UCSD-AML1 (cell line): ENCODE measurements around the gene VWA1.
A peak's percentile ranks its signal among the peaks of the same experiment; 100 is the strongest.
"Not testable (repeated sequence)": the region's sequence is repeated elsewhere in the genome, so short reads cannot be mapped to it uniquely, and the experiment has no call there.

Experiments used
- DNase-seq: peaks from one replicate; lab custom pipeline; 2025; ENCODE audit not compliant: unreplicated experiment; lab: John Stamatoyannopoulos, UW

VWA1 gene

DNA sequence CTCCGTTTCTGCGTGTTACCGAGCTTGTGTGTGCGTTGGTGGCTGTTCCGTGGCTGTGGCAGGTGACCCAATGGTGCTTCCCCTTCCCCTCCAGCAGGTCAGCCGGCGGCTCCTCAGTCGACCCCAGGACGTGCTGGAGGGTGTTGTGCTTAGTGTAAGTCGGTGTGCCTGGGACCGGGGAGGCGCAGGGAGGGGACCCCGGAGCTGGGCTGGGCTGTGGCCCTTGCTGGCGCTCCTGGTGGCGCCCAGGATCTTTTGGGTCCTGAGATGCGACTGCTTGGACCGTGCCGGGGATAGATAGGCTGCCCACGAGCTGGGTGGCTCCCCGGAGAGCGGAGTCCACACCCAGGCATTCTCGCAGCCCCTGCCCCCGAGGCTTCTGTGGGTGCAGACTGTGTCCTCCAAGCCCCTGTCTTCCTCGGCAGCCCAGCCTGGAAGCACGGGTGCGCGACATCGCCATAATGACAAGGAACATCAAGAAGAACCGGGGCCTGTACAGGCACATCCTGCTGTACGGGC, 19.9 kb downstream of the VWA1 start:
- no peak for DNase-seq

DNA sequence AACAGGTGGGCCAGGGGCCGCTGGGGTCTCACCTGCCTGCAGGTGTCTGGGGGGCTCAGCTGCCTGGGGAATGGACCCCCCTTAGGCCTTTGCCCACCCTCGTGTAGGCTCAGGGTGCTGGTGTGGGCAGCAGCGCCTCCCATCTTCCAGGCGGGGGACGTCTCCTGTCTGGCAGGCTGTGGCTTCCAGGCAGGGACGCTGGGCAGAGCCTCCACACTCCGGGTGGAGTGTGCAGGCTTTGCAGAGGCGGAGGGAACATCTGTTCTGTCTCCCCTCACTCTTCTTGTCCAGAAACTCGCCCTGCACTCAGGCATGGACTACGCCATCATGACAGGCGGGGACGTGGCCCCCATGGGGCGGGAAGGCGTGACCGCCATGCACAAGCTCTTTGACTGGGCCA, 20.4 kb downstream of the VWA1 start:
- not testable (repeated sequence) for DNase-seq

DNA sequence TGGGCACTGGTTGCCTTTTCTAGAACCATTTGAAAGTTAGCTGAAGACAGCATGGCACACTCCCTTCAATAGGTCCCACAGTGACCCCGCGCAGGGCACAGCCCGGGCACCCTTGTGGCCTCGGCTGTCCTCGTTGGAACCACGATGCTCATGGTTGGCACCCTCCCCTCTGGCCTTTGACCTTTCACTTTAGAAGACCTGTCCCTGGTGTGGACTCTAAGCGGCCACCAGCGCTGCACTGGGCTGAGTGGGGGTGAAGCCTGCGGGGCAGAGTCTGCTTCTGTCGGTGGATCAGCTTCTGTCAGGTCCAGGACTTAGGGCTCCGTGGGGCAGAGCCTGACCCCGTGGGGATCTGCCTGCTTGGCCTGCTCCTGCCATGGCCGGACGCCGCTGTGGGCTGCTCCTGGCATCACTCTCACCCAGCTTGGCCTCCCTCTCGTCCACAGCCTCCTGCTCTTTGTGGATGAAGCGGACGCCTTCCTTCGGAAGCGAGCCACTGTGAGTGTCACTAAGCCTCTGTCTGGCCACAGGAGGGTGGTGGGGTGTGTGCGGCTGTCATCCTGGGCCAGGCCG, 21.3 kb downstream of the VWA1 start:
- DNase-seq: not testable (repeated sequence)

DNA sequence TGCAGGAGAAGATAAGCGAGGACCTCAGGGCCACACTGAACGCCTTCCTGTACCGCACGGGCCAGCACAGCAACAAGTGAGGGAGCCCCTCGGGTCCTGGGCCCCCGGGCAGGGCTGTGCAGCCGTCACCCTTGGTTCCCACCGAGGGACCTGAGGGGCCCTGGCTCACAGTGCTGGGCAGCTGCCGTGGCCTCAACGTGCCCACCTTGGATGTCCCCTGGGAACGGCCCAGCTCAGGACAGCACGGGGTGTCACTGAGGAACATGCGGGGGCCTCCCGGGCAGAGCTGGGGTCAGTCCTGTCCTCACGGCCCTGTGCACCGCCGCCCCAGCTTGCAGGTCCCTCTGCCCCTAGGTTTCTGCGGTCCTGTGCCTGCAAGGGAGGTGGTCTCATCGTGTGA, 23.7 kb downstream of the VWA1 start:
- not testable (repeated sequence) for DNase-seq

DNA sequence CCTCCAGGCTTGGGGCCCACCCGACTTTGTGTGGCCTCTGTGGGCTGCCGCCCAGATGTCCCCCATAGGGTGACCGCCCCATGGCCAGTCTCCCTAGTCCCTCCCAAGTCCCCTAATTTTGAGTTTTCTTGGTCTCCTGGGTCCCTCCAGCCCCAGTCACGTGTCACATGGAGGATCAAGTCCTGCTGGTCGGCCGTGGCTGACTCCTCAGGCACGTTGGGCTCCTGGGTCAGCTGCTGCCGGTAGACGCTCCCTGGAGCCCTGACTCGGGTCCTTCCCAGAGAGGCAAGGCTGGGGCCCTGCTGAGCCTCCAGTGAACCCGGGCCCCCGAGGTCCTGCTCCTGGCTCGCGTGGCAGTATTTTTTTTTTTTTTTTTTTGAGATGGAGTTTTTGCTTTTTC, 24.2 kb downstream of the VWA1 start:
- DNase-seq: not testable (repeated sequence)

DNA sequence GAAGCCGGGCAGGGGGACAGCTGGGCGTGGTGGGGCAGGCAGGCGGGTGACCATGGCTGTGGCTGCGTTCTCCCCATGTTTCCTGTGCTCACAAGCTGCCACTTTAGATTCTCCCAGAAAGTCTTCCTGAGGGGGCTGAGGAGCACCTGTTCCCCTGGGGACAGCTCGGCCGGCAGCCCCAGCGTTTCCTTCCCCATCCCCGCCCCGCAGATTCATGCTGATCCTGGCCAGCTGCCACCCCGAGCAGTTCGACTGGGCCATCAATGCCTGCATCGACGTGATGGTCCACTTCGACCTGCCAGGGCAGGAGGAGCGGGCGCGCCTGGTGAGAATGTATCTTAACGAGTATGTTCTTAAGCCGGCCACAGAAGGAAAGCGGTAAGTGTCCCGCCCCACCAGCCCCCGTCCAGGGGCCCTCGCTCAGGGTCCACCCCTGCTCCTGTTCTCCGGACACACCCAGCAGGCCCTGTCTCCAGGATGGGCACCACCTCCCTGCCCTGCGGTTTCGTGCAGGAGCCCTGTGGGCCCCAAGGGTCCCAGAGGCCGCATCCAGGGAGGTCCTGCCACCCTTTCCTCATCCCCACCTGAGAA, 25.1 kb downstream of the VWA1 start:
- DNase-seq: no peak

DNA sequence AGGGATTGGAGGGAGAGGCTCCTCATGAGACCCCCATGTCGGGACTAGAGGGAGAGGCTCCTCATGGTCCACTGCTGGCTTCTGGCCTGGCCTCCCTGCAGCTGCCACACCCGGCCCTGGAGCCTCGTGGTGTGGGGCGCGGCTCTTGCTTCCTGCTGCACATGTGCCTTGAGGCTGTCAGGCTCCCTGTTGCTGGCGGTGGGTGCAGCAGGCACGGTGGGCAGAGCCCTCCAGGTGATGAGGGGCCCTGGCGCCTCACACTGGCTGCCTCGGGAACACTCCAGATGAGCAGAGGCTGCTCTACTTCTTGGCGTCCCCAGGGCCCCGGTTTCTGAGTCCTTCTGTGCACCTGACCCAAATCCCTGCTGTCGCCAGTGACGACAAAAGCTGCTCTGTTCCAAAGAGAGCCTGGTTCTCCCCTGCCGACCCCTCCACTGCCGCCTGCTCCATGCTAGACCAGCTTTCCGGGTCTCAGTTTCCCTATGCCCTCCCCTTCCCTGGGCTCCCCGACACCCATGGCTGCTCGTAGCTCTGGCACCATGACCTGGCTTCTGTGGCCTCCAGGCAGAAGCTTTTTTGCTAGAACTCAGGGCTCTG, 26.3 kb downstream of the VWA1 start:
- DNase-seq: no peak

DNA sequence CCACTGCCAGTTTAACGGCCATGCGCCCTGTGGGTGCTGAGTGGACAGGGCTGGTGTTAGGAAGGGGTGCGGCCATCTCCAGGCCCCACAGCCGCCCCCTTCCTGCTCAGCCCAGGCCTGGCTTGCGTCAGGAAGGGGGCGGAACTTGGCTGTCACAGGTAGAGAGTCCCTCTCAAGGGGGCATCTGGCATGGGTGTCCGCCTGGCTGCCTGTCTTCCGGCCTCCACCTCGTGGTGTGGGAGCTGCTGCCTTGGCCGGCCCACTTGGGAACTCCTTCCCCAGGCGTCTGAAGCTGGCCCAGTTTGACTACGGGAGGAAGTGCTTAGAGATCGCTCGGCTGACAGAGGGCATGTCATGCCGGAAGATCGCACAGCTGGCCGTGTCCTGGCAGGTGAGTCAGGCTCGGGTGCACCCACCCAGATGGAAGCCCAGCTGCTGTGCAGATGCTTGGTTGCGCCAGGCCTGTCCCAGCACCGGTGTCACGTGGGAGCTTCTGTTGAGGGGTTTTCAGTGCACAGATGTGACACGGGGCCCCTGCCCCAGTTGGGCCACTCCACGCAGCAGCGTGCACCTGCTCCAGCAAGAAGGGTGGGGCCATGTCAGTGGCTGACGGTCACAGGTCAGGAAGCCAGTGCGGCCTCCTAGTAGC, 27.0 kb downstream of the VWA1 start:
- DNase-seq: no peak

DNA sequence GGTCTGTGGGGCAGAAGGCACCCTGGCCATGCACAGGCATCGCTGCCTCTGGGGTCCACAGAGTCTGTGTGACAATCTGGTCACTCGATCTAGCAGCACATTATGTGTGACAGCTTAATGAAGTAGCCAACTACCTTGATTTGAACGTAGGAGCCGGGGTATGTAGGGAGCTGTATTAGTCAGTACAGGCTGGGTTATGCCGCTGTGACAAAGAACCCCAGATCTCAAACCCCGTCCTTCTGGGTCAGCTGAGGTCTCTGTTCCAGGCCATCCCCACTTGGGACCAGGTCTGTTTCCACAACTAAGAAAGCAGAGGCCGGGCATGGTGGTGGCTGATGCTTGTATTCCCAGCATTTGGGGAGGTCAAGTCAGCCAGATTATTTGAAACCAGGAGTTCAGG, 27.8 kb downstream of the VWA1 start:
- no peak for DNase-seq

DNA sequence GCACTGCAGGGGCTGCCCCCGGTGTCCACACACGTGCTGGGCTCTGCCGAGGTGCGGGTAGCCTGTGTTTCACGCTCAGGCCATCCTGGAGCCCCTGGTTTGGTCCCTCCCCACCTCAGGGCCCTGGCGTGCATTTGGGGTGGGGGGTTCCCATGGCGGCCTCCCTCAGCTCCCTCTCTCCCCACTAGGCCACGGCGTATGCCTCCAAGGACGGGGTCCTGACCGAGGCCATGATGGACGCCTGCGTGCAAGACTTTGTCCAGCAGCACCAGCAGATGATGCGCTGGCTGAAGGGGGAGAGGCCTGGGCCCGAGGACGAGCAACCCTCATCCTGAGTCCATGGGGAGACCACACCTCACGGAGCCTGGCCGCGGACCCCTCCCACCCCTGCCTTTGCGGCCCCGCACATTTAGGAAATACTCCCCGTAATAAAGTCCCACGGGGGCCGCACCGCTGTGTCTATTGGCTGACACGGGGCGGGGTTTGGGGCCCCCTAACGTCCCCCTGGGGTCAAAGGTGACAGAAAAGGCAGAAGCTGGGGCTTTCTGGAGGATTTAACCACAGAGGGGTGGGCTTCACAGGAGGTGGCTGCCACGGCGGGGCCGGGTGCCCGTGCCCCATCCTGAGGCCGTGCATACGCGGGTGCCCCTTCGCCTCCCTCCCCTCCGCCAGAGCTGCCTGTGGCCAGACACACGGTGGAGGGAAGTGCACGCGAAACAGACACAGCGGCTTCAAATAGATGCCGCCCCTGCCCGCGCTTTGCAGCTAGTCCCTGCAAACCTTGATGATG, 32.9 kb downstream of the VWA1 start:
- DNase-seq: not testable (repeated sequence)

DNA sequence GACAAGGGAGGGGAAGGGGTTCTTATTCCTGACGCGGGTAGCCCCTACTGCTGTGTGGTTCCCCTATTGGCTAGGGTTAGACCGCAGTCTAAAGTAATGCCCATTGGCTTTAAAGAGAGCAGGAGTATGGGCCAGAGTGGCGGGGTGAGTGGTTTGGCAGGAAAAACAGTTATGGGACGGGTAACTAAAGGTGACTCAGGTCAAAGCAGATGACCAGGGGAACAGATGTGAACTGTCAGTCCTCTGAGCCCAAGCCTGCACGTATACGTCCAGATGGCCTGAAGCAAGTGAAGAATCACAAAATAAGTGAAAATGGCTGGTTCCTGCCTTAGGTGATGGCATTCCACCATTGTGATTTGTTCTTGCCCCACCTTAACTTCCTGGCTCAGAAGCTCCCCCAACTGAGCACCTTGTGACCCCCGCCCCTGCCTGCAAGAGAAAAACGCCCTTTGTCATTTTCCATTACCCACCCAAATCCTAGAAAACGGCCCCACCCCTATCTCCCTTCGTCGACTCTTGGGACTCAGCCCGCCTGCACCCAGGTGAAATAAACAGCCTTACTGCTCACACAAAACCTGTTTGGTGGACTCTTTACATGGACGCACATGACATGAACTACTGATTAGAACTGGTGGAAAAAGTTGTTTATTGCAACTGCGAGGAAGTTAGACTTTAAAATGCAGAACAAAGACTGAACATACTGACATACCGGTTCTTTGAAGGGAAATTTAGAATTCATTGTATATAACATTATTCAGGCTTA, 35.3 kb downstream of the VWA1 start:
- no peak for DNase-seq

DNA sequence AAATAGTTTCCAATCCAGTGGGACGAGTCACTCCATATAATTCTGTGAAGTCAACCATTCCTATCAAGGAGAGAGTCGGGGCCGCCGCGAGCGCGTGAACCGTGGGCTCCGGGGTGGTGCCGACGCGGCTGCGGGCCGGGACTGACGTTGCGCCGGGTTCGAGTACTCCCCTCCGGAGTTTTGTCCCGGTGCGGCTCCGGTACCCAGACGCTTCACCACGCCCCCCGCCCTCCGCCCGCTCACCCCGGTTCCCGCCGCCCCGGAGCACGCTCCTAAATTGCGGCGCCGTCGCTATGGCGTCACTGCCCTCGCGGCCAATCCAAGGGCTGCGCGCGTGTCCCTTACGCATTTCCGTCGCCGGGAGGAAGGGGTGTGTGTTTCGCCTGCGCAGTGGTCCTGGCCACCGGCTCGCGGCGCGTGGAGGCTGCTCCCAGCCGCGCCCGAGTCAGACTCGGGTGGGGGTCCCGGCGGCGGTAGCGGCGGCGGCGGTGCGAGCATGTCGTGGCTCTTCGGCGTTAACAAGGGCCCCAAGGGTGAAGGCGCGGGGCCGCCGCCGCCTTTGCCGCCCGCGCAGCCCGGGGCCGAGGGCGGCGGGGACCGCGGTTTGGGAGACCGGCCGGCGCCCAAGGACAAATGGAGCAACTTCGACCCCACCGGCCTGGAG, 36.0 kb downstream of the VWA1 start, which contains the start of gene ATAD3B:
TSS of gene ATAD3B (plus strand) at position 377 of the 664 bp plus-strand sequence. CDS start at position 497, 120 bp downstream.
- peak; percentile 91 for DNase-seq

DNA sequence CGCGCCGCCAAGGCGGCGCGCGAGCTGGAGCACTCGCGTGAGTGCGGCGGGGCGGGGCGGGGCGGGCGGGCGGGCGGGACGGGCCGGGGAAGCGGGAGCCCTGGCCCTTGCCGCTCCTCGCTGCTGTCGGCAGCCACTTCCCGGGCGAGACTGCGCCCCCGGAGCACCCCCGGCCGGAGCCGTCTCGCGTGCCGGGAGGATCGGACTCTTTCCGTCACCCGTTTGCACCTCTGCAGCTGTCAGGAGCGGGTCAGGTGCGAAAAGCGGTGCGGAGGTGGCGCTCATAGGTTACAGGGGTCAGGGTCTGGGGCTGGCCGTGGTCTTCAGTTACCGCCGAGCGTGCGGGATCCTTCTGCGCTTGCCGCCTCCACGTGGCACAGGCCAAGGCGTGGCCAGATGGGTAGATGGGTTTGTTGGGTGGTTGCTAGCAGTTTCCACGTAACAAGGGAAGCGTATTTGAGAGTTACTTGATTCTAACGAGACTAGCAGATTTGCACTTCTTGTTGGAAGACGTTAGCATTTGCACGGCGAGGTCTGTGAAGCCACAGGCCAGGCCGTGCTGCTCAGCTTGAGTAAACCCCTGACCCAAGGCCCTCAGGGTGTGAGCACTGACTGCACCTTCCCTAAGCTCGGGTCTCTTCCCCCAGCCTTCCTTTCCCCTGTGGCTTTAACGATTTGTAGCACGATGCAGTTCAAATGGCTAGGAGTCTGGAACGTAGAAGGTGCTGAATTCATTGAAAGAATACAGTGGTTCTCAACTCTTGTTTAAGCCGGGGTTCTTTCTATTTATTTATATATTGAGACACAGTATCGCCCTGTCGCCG, 36.8 kb downstream of the VWA1 start:
- not testable (repeated sequence) for DNase-seq

DNA sequence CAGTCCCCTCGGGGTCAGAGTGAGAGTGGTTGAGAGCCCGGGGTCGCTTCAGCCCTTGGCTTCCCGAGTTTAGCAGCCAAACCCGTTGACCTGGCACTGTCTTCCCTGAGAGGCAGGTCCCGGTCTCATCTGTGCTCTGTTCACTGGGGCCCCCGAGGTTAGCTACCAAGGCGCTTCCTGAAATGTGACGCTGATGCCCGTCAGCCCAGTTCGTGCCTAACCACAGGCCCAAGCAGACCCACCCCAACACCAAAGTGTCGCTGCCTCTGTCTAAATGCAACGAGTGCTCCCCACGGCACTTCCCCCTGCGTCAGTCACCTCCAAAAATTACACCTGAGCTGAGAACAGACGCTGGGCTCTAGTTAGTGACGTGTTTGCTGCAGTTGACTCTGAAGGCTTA, 40.5 kb downstream of the VWA1 start:
- not testable (repeated sequence) for DNase-seq

DNA sequence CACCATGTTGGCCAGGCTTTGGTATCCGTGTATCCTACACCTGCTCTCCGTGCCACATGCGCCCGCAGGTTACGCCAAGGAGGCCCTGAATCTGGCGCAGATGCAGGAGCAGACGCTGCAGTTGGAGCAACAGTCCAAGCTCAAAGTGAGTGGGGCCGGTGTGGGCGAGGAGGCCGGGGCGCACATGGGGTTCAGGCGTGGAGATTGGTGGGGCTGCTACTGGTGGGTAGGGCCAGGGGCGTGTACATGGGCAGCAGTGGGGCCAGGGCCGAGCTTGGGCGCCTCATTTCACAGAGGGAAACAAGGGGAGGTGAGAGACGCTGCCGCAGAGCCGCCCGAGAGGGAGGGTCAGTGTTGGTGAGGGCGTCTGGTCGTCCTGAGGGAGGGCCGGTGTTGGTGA, 41.7 kb downstream of the VWA1 start:
- DNase-seq: no peak

DNA sequence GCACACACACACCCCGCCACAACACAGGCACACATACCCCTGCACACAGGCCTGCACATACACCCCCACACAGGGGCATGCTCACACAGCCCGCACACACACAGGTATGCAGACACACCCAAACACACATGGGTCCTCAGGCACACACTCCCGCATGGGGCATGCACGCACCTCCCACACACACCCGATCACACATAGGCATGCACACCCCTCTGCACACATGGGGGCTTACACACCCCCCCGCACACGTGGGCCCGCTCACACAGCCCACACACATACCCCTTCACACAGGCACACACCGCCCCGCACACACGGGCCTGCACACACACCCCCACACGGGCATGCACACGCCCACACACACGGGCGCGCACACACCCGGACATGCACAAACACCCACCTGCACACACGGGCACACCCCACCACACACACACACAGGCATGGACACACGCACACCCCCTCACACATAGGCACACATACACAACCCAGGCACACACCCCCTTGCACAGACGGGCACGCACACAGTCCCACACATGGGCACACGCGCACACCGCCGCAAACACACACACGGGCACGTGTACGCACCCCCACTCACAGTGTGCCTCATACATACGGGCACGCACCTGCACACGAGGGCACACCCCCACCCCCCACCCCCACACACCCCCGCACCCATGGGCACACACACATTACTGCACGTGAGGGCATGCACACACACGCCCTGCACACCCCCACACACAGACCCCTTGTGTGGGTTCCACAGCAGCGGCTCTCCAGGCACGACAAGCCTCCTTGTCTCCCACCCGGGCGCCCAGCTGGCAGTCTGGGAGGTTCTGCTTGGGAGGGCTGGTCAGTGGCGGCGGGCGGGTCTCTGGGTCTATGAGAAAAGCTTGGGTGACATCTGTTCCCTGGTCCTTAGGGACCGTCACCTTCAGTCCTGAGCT, 44.3 kb downstream of the VWA1 start:
- DNase-seq: no peak

DNA sequence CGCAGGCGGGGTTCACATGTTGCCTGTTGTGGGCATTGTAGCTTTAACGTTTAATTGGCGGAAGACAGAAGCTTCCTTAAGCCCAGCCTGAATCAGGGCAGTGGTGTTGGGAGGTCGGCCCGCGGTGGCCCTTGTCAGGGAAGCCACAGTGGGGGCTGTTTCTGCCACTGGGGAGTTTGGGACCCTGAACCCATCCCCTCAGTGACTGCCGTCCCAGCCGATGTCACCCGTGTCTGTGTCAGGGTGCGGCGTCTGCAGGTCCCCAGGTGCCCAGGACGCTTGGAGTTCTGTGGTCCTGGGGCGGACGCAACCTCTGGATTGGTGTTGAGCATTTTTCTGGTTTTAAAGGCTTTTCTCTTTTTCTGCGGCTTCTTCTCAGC, 45.0 kb downstream of the VWA1 start:
- not testable (repeated sequence) for DNase-seq

DNA sequence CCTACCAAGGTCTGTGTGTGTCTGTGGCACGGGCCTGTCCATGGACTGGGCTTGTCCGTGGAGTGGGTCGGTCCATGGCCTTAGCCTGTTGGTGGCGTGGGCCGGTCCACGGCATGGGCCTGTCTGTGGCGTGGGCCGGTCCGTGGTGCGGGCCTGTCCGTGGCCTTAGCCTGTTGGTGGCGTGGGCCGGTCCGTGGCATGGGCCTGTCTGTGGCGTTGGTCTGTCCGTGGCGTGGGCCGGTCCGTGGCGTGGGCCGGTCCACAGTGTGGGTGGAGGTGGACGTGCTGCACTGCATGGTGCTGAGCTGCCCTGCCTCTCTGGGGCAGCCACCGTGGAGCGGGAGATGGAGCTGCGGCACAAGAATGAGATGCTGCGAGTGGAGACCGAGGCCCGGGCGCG, 46.3 kb downstream of the VWA1 start:
- not testable (repeated sequence) for DNase-seq
